WTC11 (cell line): ENCODE data around the gene GTF2B. TPM values are rescaled to one million over a fixed set of nuclear protein-coding genes. Genes with fewer than 3 reads are reported as not detected.

Source experiments
- ATAC-seq: fragments of 200-7000 bp; cut with Tn5 transposase; 2 replicates; pipeline ENCODE4 v1.10.0; 2021; ENCODE audit warnings: mild to moderate bottlenecking, moderate library complexity
- CTCF ChIA-PET: fragments of 300-600 bp; sonication (Branson Sonifier 250); formaldehyde crosslinking; loops from one replicate; lab custom pipeline; 2021; ENCODE audit warnings: antibody characterized with exemption; lab: Charles Lee
- POLR2A ChIA-PET: fragments of 350-600 bp; sonication (Branson Sonifier 250); formaldehyde crosslinking; loops from one replicate; lab custom pipeline; 2021; ENCODE audit warnings: antibody characterized with exemption; lab: Charles Lee
- DNase-seq: peaks from one replicate; pipeline ENCODE4 v3.0.0; 2021; ENCODE audit warnings: low spot score
- H3K27ac Mint-ChIP-seq: 2 replicates; pipeline ENCODE4 v1.8.0; 2021; ENCODE audit warnings: mixed read lengths
- H3K27me3 Mint-ChIP-seq: 2 replicates; pipeline ENCODE4 v1.8.0; 2021; ENCODE audit warnings: low read depth, mild to moderate bottlenecking, moderate library complexity, mixed read lengths
- H3K36me3 Mint-ChIP-seq: 2 replicates; pipeline ENCODE4 v1.8.0; 2021; ENCODE audit warnings: mixed read lengths
- H3K4me1 Mint-ChIP-seq: 2 replicates; pipeline ENCODE4 v1.8.0; 2022; ENCODE audit warnings: mixed read lengths
- H3K4me3 Mint-ChIP-seq: 2 replicates; pipeline ENCODE4 v1.8.0; 2021; ENCODE audit warnings: mild to moderate bottlenecking, moderate library complexity, mixed read lengths
- H3K9me3 Mint-ChIP-seq: 2 replicates; pipeline ENCODE4 v1.8.0; 2021; ENCODE audit warnings: mixed read lengths
- CDX4 ChIP-seq: fragments of 250-450 bp; sonication (Bioruptor Pico); IDR thresholded peaks from 2 replicates; pipeline ENCODE4 v1.9.0; 2021; ENCODE audit warnings: moderate library complexity, mild to moderate bottlenecking, inconsistent platforms, borderline replicate concordance
- E2F4 ChIP-seq: sonication (generic); formaldehyde crosslinking; IDR thresholded peaks from 2 replicates; pipeline ENCODE4 v1.8.1; 2022; ENCODE audit warnings: low read depth, mild to moderate bottlenecking, moderate library complexity, missing genetic modification reagents, borderline replicate concordance
- FOXK1 ChIP-seq: sonication (generic); formaldehyde crosslinking; IDR thresholded peaks from 2 replicates; pipeline ENCODE4 v1.8.0; 2022; ENCODE audit warnings: mild to moderate bottlenecking, moderate library complexity, missing genetic modification reagents
- FOXP4 ChIP-seq: sonication (generic); formaldehyde crosslinking; IDR thresholded peaks from 2 replicates; pipeline ENCODE4 v1.8.0; 2022; ENCODE audit warnings: mild to moderate bottlenecking, missing genetic modification reagents
- GRHL2 ChIP-seq: fragments of 250-450 bp; sonication (Bioruptor Pico); IDR thresholded peaks from 2 replicates; pipeline ENCODE4 v1.8.0; 2022; ENCODE audit warnings: mild to moderate bottlenecking, moderate library complexity; ENCODE audit not compliant: insufficient replicate concordance, severe bottlenecking
- MLX ChIP-seq: sonication (generic); formaldehyde crosslinking; IDR thresholded peaks from 2 replicates; pipeline ENCODE4 v1.8.1; 2023; ENCODE audit warnings: mild to moderate bottlenecking, missing genetic modification reagents, moderate library complexity
- MXD4 ChIP-seq: fragments of 250-450 bp; sonication (Bioruptor Pico); IDR thresholded peaks from 2 replicates; pipeline ENCODE4 v1.8.0; 2021; ENCODE audit warnings: mild to moderate bottlenecking, moderate library complexity, borderline replicate concordance
- MYBL2 ChIP-seq: sonication (generic); formaldehyde crosslinking; IDR thresholded peaks from 2 replicates; pipeline ENCODE4 v1.8.1; 2023; ENCODE audit warnings: mild to moderate bottlenecking, moderate library complexity, missing genetic modification reagents
- NFATC4 ChIP-seq: fragments of 250-450 bp; sonication (Bioruptor Pico); IDR thresholded peaks from 2 replicates; pipeline ENCODE4 v1.9.0; 2021; ENCODE audit warnings: mild to moderate bottlenecking
- SP1 ChIP-seq: sonication (generic); formaldehyde crosslinking; conservative IDR thresholded peaks from 2 replicates; pipeline ENCODE4 v1.8.1; 2022; ENCODE audit warnings: missing genetic modification reagents
- TEAD4 ChIP-seq: sonication (generic); formaldehyde crosslinking; IDR thresholded peaks from 2 replicates; pipeline ENCODE4 v1.8.0; 2022; ENCODE audit warnings: mild to moderate bottlenecking, missing genetic modification reagents
- USF1 ChIP-seq: sonication (generic); formaldehyde crosslinking; IDR thresholded peaks from 2 replicates; pipeline ENCODE4 v1.8.0; 2022; ENCODE audit warnings: mild to moderate bottlenecking, missing genetic modification reagents
- ZNF219 ChIP-seq: sonication (generic); formaldehyde crosslinking; IDR thresholded peaks from 2 replicates; pipeline ENCODE4 v1.8.0; 2023; ENCODE audit warnings: missing genetic modification reagents, mild to moderate bottlenecking, borderline replicate concordance
- ZNF232 ChIP-seq: sonication (generic); formaldehyde crosslinking; IDR thresholded peaks from 2 replicates; pipeline ENCODE4 v1.8.0; 2022; ENCODE audit warnings: mild to moderate bottlenecking, missing genetic modification reagents
- ZNF263 ChIP-seq: sonication (generic); formaldehyde crosslinking; IDR thresholded peaks from 2 replicates; pipeline ENCODE4 v1.8.1; 2022; ENCODE audit warnings: low read depth, mild to moderate bottlenecking, moderate library complexity, missing genetic modification reagents
- total RNA-seq: library from RNA; stranded (reverse); gene quantifications from 3 replicates; pipeline ENCODE4 v1.2.3, GENCODE V29; 2021
- TF ChIP-seq, protein P1 (sequence below): sonication (generic); formaldehyde crosslinking; IDR thresholded peaks from 2 replicates; pipeline ENCODE4 v1.8.1; 2023; ENCODE audit warnings: mild to moderate bottlenecking, moderate library complexity, missing genetic modification reagents
- TF ChIP-seq, protein P2 (sequence below): sonication (generic); formaldehyde crosslinking; IDR thresholded peaks from 2 replicates; pipeline ENCODE4 v1.8.0; 2023; ENCODE audit warnings: mild to moderate bottlenecking, missing genetic modification reagents
- TF ChIP-seq, protein P3 (sequence below): fragments of 250-450 bp; sonication (Bioruptor Pico); conservative IDR thresholded peaks from 2 replicates; pipeline ENCODE4 v1.9.0; 2021; ENCODE audit warnings: mild to moderate bottlenecking
- TF ChIP-seq, protein P4 (sequence below): fragments of 250-450 bp; sonication (Bioruptor Pico); IDR thresholded peaks from 2 replicates; pipeline ENCODE4 v1.9.0; 2021; ENCODE audit warnings: mild to moderate bottlenecking
- TF ChIP-seq, protein P5 (sequence below): sonication (generic); formaldehyde crosslinking; conservative IDR thresholded peaks from 2 replicates; pipeline ENCODE4 v1.8.1; 2022; ENCODE audit warnings: mild to moderate bottlenecking, missing genetic modification reagents

The GTF2B gene
- total RNA-seq, 1 experiment from 2014 or later, result 14.2 TPM

GRCh38 chr1:88923224-88923623 is 31.9 kb upstream of the GTF2B start:
- no peaks in the 10 kb centered on the region for H3K4me1 Mint-ChIP-seq
- no peak for DNase-seq
- no peak for ATAC-seq
- POLR2A ChIA-PET, result no interaction called here
- H3K4me3 Mint-ChIP-seq, result no peak overlapping the region
- no peaks in the 10 kb centered on the region for H3K27me3 Mint-ChIP-seq
- TF ChIP-seq ZNF263 (CRISPR knock-in tag), result no peak
- TF ChIP-seq GRHL2 (CRISPR knock-in tag), result no peak
- TF ChIP-seq, protein P1, sequence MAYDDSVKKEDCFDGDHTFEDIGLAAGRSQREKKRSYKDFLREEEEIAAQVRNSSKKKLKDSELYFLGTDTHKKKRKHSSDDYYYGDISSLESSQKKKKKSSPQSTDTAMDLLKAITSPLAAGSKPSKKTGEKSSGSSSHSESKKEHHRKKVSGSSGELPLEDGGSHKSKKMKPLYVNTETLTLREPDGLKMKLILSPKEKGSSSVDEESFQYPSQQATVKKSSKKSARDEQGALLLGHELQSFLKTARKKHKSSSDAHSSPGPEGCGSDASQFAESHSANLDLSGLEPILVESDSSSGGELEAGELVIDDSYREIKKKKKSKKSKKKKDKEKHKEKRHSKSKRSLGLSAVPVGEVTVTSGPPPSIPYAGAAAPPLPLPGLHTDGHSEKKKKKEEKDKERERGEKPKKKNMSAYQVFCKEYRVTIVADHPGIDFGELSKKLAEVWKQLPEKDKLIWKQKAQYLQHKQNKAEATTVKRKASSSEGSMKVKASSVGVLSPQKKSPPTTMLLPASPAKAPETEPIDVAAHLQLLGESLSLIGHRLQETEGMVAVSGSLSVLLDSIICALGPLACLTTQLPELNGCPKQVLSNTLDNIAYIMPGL (CRISPR knock-in tag), result no peak
- TF ChIP-seq, protein P2, sequence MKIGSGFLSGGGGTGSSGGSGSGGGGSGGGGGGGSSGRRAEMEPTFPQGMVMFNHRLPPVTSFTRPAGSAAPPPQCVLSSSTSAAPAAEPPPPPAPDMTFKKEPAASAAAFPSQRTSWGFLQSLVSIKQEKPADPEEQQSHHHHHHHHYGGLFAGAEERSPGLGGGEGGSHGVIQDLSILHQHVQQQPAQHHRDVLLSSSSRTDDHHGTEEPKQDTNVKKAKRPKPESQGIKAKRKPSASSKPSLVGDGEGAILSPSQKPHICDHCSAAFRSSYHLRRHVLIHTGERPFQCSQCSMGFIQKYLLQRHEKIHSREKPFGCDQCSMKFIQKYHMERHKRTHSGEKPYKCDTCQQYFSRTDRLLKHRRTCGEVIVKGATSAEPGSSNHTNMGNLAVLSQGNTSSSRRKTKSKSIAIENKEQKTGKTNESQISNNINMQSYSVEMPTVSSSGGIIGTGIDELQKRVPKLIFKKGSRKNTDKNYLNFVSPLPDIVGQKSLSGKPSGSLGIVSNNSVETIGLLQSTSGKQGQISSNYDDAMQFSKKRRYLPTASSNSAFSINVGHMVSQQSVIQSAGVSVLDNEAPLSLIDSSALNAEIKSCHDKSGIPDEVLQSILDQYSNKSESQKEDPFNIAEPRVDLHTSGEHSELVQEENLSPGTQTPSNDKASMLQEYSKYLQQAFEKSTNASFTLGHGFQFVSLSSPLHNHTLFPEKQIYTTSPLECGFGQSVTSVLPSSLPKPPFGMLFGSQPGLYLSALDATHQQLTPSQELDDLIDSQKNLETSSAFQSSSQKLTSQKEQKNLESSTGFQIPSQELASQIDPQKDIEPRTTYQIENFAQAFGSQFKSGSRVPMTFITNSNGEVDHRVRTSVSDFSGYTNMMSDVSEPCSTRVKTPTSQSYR (CRISPR knock-in tag), result no peak
- TF ChIP-seq, protein P3, sequence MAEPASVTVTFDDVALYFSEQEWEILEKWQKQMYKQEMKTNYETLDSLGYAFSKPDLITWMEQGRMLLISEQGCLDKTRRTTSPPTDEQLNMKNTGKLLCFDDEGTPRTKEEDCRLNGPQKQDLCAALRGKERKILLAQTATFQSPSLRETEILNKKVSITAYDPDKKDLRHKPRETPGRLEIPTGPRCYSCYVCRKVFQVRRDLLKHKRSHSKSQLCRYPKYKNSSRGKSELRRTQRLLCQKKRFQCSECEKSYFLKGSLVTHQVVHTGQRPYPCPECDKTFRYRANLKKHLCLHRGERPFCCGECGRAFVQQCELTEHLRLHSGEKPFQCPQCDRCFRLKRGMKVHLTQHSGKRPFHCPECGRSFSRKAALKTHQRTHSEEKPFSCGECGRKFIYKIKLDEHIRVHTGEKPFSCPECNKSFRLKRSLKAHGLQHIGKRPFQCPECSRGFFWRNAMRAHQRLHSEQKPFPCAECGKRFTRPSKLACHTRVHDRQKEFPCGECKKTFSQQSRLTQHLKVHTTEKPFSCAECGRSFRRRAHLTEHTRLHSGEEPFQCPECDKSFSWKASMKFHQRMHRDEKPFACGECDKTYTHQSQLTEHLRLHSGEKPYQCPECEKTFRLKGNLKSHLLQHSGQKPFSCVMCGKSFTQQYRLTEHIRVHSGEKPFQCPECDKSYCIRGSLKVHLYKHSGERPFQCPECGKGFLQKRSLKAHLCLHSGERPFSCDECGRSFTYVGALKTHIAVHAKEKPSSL (CRISPR knock-in tag), result no peak
- TF ChIP-seq MXD4 (CRISPR knock-in tag), result no peak
- no peak for TF ChIP-seq E2F4 (CRISPR knock-in tag)
- TF ChIP-seq, protein P4, sequence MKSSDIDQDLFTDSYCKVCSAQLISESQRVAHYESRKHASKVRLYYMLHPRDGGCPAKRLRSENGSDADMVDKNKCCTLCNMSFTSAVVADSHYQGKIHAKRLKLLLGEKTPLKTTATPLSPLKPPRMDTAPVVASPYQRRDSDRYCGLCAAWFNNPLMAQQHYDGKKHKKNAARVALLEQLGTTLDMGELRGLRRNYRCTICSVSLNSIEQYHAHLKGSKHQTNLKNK (CRISPR knock-in tag), result no peak
- TF ChIP-seq, protein P5, sequence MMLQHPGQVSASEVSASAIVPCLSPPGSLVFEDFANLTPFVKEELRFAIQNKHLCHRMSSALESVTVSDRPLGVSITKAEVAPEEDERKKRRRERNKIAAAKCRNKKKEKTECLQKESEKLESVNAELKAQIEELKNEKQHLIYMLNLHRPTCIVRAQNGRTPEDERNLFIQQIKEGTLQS (CRISPR knock-in tag), result no peak
- TF ChIP-seq CDX4 (CRISPR knock-in tag), result no peak
- no peak for TF ChIP-seq MLX (CRISPR knock-in tag)
- no peak for TF ChIP-seq NFATC4 (CRISPR knock-in tag)
- no peak for TF ChIP-seq FOXK1 (CRISPR knock-in tag)
- no peak for TF ChIP-seq ZNF219 (CRISPR knock-in tag)
- no peak for TF ChIP-seq USF1 (CRISPR knock-in tag)
- TF ChIP-seq SP1 (CRISPR knock-in tag), result no peak
- TF ChIP-seq MYBL2, result no peak
- no peak for TF ChIP-seq TEAD4 (CRISPR knock-in tag)
- TF ChIP-seq FOXP4 (CRISPR knock-in tag), result no peak
- TF ChIP-seq ZNF232 (CRISPR knock-in tag), result no peak
- TF ChIP-seq, all 79 proteins: peak for 0
- Mint-ChIP-seq H3K36me3 (peaks cover 10% of the 10 kb centered on the region), H3K27ac (no peak overlapping the region), H3K9me3 (0 out of 2 replicates have a peak, but pooled peaks cover under 1% of the 10 kb centered on the region)
- CTCF ChIA-PET, result interaction anchor here (0.6 to 1.1 kb wide), 3 partner anchors 15 to 862 kb away, joined by 3 to 4 read pairs (median 3); no protein-coding TSS in a partner anchor
